HFF-Myc (cell line): ENCODE results near the gene ZBTB44.

Experiments
- DNase-seq: peaks from one replicate; pipeline ENCODE4 v3.0.0-alpha.2; 2011; ENCODE audit warnings: low read depth; ENCODE audit errors: extremely low read depth
- H3K4me3 ChIP-seq: replicated peaks from 2 replicates; pipeline ENCODE4 v1.5.1; 2011; ENCODE audit warnings: low read depth, mild to moderate bottlenecking, control low read depth, low read length
- TF ChIP-seq, protein P1 (sequence below): IDR thresholded peaks from 2 replicates; pipeline ENCODE4 v1.5.1; 2012; ENCODE audit warnings: mild to moderate bottlenecking, low read depth, low read length, control low read depth; ENCODE audit errors: missing control alignments

The ZBTB44 gene

DNA sequence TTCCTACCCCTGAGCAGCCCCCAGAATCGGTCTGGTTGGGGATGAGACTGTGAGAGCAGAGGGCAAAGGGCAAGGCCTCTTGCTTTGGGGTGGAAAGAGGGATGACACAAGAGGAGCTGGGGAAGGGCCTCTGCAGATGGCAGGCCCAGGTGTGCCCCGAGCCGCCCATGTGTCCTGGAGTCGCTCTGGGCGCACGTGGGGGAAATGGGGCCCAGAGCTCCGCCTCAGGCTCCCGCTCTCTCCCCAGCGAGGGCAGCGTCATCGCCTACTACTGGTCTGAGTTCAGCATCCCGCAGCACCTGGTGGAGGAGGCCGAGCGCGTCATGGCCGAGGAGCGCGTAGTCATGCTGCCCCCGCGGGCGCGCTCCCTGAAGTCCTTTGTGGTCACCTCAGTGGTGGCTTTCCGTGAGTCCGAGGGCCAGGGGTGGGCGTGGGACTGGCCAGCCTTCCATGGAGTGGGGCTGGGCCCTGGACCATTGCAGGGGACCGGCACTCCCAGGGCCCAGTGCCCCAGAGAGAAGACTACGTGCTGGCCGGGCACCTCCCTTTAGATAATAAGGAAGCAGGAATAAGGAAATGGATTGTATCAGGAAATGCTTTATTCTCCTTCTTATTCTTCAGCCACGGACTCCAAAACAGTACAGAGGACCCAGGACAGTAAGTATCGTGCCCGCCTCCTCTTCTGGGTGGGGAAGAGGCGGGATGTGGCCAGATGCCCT lies 125.1 kb downstream of the ZBTB44 start:
- TF ChIP-seq, protein P1, sequence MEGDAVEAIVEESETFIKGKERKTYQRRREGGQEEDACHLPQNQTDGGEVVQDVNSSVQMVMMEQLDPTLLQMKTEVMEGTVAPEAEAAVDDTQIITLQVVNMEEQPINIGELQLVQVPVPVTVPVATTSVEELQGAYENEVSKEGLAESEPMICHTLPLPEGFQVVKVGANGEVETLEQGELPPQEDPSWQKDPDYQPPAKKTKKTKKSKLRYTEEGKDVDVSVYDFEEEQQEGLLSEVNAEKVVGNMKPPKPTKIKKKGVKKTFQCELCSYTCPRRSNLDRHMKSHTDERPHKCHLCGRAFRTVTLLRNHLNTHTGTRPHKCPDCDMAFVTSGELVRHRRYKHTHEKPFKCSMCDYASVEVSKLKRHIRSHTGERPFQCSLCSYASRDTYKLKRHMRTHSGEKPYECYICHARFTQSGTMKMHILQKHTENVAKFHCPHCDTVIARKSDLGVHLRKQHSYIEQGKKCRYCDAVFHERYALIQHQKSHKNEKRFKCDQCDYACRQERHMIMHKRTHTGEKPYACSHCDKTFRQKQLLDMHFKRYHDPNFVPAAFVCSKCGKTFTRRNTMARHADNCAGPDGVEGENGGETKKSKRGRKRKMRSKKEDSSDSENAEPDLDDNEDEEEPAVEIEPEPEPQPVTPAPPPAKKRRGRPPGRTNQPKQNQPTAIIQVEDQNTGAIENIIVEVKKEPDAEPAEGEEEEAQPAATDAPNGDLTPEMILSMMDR, result no peak
- DNase-seq, result no peak
- H3K4me3 ChIP-seq, result no peak overlapping the region

DNA sequence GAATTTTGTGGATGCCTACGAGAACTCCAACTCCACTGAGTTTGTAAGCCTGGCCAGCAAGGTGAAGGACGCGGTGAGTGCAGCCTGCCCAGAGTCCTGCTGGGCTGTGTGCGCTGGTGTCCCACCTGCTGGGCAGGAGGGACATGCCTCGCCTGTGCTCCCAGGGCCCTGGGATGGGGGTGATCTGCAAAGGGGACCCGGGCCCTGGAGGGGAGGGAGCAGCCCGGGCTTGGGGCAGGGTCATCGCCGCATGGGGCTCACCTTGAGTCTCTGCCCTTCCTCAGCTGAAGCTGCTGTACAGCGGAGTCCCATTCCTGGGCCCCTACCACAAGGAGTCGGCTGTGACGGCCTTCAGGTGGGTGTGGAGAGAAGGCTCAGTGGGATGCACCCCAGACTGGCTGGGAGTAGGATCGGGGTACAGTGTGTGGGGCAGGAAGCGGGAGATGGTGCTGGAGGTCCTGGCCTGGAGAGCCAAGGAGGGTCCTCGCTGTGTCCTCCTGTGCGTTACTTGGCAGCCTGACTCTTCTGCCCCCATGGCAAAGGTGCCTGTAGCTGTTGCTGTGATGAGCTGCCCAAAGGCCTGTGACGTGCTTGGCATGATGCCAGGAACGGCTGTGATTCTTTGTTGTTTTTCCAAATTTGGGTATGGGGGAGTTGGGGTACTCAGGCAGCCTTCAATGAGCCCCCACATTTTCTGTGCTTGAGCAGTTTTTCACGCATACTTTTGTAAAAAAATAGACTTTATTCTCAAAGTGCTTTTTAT lies 126.0 kb downstream of the ZBTB44 start:
- no peak for DNase-seq
- TF ChIP-seq, protein P1, result no peak
- H3K4me3 ChIP-seq, result no peak overlapping the region

DNA sequence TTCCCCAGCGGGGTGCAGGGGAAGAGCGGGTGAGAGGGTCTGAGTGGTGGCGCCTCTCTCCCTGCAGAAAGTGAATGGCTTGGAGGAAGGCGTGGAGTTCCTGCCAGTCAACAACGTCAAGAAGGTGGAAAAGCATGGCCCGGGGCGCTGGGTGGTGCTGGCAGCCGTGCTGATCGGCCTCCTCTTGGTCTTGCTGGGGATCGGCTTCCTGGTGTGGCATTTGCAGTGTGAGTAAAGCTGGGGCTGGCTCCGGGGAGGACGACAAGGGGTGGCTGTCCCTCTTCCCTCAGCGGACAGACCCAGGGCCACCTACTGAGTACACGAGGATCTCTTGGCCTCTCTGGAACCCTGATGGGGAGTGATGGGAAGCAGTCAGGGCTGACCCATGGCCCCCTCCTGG lies 126.7 kb downstream of the ZBTB44 start:
- TF ChIP-seq, protein P1, result no peak
- DNase-seq, result no peak
- no peak overlapping the region for H3K4me3 ChIP-seq

DNA sequence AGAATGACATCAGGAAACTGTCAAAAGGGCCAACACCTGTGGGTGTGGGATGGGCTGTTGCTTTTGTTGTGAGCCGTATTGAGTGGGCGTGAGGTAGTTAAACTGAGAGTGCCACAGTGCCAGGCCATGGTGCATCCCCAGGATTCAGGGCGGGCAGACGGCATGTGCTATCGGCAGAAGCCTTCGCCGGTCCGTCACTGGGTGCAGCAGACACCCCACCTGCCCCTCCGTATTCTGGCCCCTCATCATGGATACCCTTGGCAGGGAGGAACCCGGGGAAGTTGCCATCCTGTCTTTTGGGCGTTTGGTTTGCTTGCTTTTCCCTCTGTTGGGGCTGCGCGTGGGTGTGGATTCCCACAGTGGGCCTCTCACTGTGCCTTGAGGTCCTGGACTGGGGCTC lies 127.6 kb downstream of the ZBTB44 start:
- TF ChIP-seq, protein P1, result no peak
- H3K4me3 ChIP-seq, result no peak overlapping the region
- DNase-seq, result no peak

DNA sequence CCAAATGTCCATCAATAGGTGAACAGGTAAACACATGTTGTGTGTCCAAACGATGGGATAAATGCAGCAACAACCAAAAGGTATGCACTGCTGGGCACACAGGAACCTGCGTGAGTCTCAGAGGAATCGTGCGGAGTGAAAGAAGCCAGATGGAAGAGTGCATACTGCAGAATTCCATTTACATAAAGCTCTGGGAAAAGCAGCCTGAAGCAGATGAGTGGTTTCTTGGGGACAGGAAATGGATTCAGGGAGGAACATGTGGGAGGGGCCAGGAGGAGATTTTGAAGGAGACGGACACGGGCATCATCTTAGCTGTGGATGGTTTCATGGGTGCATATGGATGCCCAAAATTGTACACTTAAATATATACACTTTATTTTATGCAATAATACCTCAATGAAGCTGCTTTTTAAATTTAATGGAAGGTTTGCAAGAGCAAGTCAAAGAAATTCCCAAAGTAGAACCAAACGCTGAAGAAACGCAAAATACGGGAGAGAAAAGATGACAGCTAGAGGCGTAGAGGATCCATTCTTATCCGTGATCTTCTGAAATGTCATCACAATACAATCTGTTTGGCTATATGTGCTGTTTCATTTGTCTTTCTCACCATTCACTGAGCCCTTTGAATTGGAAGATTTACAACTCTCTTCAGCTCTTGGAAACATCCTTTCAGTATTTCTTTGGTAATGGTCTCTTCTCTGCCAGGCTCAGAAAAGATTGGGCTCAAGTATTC lies 130.7 kb downstream of the ZBTB44 start:
- H3K4me3 ChIP-seq, result no peak overlapping the region
- DNase-seq, result no peak
- TF ChIP-seq, protein P1, result no peak

DNA sequence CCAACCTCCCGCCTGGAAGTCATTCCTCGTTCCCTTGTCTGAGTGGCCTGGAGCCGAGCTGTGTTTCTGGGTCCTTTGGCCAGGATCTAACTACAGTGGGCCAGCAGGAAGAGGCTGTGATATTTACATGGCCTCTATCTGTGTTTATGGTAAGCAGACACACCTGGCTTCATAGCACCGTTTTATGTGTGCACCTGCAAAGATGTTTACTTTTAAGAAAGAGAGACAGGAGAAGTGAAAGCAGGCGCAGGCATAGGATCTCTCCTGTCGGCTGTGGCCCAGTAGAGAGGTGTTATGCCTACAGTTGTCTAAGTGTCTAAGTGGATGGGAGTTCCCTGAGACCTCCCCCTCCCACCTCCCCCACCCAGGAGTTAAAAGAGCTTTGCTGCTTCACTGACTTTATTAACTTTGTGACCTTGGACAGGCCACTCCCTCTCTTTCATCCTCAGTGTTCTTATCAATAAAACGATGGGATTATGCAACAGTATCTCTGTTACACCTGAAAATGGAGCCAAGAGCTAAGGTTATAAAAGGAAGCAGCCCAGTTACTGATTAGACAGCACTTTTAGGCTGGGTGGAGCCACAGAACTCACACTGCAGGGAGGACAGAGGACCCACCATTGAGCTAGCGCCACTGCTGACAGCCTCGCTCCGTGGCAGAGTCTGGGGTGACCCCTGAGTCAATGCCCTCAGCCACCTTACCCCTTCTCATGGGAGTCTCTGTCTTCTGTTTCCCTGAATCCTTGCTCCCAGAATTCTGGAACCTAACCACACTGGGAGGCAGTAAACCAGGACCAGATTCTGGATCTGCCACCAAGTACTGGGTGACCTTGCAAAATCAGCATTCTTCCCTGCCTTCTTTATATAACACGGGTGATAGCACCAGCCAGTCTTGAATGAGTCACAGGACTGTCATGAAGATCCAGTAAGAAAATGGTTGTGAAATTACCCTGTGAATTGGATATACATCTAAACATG lies 133.1 kb downstream of the ZBTB44 start:
- DNase-seq, result no peak
- H3K4me3 ChIP-seq, result no peak overlapping the region
- TF ChIP-seq, protein P1, result no peak
